GM19468 (cell line): Measurements from ENCODE around the gene TMEM61.
"Not testable (repeated sequence)": the region's sequence is repeated elsewhere in the genome, so short reads cannot be mapped to it uniquely, and the experiment has no call there.

ENCODE experiments used
- ATAC-seq: cut with Tn5 transposase; IDR thresholded peaks from one replicate; pipeline ENCODE4 v1.9.1; 2021; ENCODE audit warnings: mild to moderate bottlenecking, moderate library complexity, moderate number of reproducible peaks; ENCODE audit not compliant: unreplicated experiment; ENCODE audit errors: extremely low read depth

Gene TMEM61

GRCh38 chr1:54980528-54981241, at the start of gene TMEM61:
Gene TMEM61 (plus strand): TSS chr1:54980628. CDS start chr1:54981066, 438 bp downstream.
- no peak for ATAC-seq

- no peak for ATAC-seq
Measured at GRCh38 chr1:54931275-54931840, 49.1 kb upstream of the TMEM61 start.

DNA sequence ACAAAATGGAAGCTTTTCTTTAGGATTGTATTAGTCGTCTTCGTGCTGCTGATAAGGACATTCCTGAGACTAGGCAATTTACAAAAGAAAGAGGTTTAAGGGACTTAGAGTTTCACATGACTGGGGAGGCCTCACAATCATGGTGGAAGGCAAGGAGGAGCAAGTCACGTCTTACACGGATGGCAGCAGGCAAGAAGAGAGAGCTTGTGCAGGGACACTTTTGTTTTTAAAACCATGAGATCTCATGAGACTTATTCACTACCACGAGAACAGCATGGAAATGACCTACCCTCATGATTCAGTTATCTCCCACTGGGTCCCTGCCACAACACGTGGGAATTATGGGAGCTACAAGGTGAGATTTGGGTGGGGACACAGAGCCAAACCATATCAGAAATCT, 46.3 kb upstream of the TMEM61 start:
- ATAC-seq: not testable (repeated sequence)

- ATAC-seq: no peak
Measured at GRCh38 chr1:54934869-54935268, 45.6 kb upstream of the TMEM61 start.

DNA sequence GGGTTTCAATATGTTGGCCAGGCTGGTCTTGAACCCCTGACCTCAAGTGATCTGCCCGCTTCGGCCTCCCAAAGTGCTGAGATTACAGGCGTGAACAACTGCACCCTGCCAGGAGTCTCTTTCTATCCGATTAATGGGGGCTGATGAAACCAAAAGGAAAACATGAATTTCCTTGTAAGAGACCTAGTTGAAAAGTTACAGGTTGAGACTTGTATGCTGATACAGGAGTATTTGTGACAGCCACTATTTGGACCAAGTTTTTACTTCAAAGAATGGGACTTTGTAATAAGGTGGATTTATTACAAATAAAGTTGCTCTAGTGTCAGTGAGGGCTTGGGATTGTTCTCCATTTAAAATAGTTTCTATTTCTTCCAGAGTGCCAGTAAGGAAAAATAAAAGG, 43.6 kb upstream of the TMEM61 start:
- no peak for ATAC-seq

DNA sequence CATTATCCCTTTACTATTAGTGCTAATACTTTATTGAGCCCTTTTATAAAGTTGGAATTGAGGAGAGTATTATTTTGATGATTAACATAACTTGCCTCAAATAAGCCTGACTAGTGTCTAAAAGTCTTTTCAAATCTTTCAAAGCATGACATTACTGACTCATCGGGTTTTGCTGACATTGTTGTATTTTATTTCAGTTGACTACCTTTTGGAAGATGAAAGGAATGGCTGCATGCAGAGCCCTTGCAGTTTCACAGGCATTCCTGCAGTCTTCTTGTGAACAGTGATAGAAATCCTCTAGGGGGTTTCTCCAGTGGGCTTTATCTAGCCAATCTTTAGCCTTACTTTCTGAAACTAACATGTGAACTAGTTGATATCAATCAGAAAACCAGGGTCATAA, 43.0 kb upstream of the TMEM61 start:
- no peak for ATAC-seq

DNA sequence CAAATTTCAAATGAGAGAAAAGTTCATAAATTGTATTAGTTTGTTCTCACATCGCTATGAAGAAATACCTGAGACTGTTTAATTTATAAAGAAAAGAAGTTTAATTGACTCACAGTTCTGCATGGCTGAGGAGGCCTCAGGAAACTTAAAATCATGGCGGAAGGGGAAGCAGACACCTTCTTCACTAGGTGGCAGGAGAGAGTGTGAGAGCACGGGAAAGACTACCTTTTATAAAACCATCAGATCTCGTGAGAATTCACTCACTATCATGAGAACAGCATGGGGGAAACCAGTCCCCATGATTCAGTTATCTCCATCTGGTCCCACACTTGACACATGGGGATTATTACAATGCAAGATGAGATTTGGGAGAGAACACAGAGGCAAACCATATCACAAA, 41.5 kb upstream of the TMEM61 start:
- ATAC-seq: not testable (repeated sequence)

- no peak for ATAC-seq
Measured at GRCh38 chr1:54940042-54940441, 40.4 kb upstream of the TMEM61 start.

- no peak for ATAC-seq
Measured at GRCh38 chr1:54942976-54943375, 37.5 kb upstream of the TMEM61 start.

DNA sequence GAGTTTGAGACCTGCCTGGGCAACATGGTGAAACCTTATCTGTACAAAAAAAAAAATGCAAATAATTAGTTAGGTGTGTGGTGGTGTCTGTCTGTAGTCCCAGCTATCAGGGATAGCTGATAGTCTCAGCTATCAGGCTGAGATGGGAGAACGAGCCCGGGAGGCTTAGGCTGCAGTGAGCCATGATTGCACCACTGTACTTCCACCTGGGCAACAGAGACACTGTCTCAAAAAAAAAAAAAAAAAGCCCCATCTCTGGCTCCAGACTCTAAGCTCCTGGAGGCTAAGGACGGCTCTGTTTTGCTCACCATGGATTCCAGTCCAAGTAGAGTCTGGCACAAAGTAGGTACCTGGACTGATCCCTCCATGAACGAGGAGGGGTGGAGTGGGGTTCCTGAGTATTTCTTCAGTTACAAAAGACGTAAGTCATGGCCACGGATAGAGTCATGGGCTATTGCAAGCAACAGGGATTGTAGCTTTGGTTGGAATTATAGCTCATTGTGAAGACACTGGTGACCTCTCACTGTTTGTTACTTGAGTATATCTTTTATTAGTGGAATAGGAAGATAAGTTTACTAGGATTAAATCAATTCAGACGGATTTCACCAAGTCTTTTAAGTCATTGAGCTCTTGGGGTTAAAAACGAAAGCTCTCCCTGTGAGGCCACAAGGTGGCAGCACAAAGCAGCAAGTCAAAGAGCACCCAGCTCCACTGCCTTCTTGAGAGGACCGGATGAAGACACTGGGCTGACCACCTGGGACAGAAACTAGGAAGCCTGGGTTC, 35.6 kb upstream of the TMEM61 start:
- ATAC-seq: no peak

DNA sequence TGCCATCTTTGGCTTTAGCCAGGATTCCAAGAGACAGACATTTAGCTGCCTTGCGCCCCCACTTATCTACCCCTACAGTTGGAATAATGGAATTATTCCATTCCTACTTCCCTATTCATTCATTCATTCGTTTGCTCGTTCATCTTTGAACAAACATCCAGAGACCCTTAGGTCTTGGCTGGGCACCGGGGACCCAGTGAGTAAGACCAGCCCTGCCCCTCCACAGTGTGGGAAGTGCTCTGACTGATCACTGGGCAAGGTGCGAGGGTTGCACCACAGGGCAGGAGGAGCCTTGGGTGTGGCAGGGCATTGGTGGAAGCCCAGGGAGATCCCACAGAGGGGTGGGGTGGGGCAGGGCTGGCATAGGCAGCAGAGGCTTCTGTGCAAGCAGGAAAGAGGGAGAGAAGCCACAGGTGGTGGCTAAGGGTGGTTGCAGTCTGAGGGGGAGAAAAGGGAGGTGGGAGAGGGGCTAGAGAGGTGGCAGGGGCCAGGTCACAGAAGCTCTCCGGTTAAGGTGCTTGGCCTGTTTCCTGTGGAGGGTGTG, 35.0 kb upstream of the TMEM61 start:
- no peak for ATAC-seq

DNA sequence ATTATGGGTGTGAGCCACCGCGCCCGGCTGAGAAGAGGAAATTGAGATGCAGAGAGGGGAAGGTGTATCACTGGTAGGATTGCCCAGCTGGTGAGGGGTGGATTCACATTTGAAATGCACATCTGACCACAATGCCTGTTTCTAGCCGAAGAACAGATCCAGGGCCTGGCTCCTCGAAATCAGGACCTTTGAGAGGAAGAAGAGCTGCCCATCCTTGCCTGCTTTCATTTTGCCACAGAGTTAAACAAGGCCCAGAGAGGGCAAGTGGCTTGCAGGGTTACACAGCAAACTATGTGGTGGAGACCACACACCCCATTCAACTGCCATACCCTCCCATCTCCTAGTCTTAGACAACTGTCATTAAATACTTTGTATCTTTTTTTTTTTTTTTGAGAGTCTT, 32.9 kb upstream of the TMEM61 start:
- no peak for ATAC-seq

DNA sequence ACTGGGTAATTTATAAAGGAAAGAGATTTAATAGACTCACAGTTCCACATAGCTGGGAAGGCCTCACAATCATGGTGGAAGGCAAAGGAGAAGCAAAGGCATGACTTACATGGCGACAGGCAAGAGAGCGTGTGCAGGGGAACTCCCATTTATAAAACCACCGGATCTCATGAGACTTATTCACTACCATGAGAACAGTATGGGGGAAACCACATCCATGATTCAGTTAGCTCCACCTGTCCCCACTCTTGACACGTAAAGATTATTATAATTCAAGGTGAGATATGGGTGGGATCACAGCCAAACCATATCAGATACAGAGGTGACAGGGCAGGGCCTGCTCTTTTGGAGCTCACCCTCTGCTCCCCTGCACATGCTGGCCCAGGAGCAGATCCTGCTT, 31.4 kb upstream of the TMEM61 start:
- no peak for ATAC-seq

DNA sequence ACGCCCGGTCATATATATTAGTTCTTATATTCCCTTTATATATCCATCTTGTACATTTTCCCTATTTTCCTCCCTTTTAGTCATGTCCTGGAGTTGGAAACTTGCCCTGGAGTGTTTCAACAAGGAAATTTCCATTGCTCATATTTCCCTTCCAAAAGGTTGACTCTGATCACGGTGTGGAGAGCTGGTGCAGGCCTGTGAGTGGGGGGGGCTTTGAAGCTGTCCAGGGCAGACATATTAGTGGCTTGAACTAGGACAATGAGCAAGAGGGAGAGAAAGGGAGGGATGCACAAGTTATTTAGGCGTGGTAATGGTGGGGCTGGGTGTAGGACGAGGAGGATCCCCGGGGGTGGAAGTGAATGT, 30.4 kb upstream of the TMEM61 start:
- no peak for ATAC-seq

DNA sequence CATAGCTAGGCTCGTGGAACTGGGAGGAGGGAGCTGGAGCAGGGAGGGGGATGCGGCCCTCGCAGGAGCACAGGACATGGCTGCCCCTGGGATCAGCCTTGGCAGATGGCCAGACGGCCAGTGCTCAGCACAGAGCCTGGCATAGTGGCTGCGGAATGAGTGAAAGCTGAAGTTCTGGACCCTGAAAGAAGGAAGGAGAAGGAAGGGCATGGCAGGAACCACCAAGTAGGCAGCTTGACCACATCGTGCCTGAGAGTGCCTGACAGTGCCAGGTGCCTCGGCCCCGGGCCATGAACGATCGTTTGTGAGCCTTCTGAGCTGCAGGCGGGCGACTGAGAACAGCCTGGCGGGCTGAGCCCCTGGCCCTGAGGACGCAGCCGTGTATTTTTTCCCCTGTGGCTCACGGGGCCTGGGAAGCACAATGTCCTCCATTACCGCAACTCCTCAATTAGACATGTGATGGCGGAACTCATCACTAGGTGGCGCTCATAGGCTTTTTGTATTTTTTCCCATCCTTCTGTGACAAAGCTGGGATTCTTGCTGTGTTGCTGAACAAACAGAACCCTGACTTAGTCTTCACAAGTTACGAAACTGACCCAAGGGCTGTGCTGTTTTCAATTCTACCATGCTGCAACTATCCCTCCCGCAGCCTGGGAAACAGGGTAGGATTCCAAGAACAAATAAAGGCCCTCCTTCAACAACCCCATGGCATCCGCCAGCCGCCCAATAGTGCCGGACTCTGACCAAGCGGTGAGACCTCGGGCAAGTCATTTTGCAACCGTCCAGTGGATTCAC, 29.9 kb upstream of the TMEM61 start:
- ATAC-seq: no peak

DNA sequence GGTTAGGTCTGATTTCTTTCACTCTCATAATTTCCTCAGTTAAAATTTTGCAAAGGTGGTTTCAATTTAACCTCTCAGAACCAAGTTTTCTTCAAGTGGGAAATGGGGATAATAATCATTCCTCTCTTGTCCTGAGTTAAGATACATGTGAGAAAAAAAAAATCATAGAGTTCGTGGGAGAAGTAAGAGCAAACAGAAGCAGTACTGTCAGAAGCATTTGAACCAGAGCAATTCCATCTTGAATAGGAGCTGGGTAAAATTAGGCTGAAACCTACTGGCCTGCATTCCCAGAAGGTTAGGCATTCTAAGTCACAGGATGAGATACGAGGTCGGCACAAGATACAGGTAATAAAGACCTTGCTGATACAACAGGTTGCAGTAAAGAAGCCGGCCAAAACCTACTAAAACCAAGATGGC, 28.6 kb upstream of the TMEM61 start:
- no peak for ATAC-seq

DNA sequence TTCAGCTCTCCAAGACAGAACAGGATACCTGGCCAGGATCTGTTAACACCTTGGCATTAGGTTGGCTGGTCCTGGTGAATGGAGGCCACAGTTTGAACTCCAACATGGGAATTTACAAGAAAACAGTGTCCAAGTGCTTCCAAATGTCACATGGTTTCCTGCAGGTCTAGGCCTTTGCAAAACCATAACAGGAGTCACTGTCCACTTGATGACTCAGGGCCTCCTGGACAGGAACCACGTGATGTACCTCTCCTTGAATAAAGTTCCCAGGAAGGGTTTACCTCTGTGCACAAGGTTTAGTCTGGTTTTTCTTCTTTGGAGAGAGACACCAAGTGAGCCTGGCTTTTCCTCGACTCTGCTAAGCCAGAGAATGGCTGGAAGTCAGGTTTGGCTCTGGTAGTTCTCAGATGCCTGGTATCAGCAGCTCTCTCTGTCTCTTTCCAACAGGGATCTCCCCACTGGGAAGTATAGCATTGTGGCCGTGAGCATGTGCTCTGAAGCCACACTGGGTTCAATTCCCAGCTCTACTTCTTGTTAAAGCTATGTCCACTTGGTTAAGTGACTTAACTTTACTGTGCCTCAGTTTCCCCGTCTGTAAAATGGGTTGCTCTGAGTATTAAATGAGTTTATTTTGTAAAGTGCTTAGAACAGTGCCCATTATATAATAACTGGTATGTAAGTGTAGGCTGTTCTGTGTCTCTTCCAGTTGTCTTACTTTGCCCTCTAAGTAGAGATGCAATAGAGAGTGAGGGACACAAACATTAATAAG, 27.3 kb upstream of the TMEM61 start:
- ATAC-seq: no peak

- ATAC-seq: no peak
Measured at GRCh38 chr1:54953846-54954245, 26.6 kb upstream of the TMEM61 start.

DNA sequence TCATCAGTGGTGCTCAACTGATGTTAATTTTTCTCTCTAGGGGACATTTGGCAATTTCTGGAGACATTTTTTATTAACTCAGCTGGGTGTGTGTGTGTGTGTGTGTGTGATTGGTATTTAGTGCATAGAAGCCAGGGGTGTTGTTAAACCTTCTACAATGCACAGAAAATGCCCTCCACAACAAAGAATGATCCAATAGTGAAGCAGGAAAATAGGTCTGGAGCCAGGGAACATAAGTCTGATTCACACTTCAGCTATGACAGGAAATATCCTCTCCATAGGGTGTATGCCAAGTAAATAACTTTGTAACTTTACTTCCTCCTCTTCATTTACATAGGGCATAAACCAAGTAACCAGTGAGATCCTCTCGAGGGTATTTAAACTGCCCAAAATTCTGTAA, 25.1 kb upstream of the TMEM61 start:
- no peak for ATAC-seq

DNA sequence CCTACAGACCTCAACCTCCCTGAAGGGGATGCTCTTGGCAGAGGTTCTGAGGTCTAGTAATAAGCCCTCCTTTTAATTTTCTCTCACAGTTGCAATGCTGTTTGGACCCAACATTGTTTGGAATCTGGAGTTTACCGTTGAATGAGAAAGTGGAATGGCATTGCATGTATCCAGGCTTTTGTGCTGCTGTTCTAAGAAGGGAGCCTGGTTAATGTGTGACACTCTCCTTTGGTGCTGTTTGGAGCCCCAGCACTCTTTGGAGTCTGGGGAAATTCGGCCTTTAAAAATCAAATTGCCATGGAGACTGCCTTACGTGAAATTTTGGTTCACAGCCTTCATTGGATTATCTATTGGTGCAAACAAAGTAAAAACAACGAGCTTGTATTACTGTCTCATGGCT, 23.7 kb upstream of the TMEM61 start:
- no peak for ATAC-seq
